H9 (cell line): ENCODE results near the gene HMGXB4. TPM values are rescaled to one million over a fixed set of nuclear protein-coding genes. Genes with fewer than 3 reads are reported as not detected.

Experiments used
- DNase-seq: peaks from one replicate; pipeline ENCODE4 v3.0.0-alpha.2; 2017
- H2AFZ ChIP-seq: one replicate; pipeline ENCODE4 v1.6.1; 2013; ENCODE audit warnings: mild to moderate bottlenecking, low read length, control low read depth, moderate library complexity
- H2AK5ac ChIP-seq: 2 replicates; pipeline ENCODE4 v1.6.1; 2013; ENCODE audit warnings: low read length, control low read depth, mixed read lengths; ENCODE audit not compliant: insufficient read length
- H2BK120ac ChIP-seq: one replicate; pipeline ENCODE4 v1.6.1; 2013; ENCODE audit warnings: low read depth, mild to moderate bottlenecking, low read length, control low read depth, inconsistent platforms; ENCODE audit not compliant: poor library complexity, severe bottlenecking
- H2BK12ac ChIP-seq: 2 replicates; pipeline ENCODE4 v1.6.1; 2013; ENCODE audit warnings: low read length, control low read depth, mixed read lengths, low read depth; ENCODE audit not compliant: insufficient read length
- H2BK15ac ChIP-seq: 2 replicates; pipeline ENCODE4 v1.6.1; 2013; ENCODE audit warnings: low read depth, low read length, control low read depth
- H2BK20ac ChIP-seq: one replicate; pipeline ENCODE4 v1.6.1; 2013; ENCODE audit warnings: low read depth, mild to moderate bottlenecking, low read length, control low read depth, inconsistent platforms; ENCODE audit not compliant: poor library complexity, severe bottlenecking
- H2BK5ac ChIP-seq: 2 replicates; pipeline ENCODE4 v1.6.1; 2013; ENCODE audit warnings: low read length, control low read depth, mixed read lengths; ENCODE audit not compliant: insufficient read length
- H3K14ac ChIP-seq: 2 replicates; pipeline ENCODE4 v1.6.1; 2013; ENCODE audit warnings: low read length, control low read depth; ENCODE audit not compliant: insufficient read depth
- H3K18ac ChIP-seq: 2 replicates; pipeline ENCODE4 v1.6.1; 2013; ENCODE audit warnings: low read depth, mild to moderate bottlenecking, mixed read lengths, low read length, control low read depth; ENCODE audit not compliant: insufficient read length
- H3K23ac ChIP-seq: 2 replicates; pipeline ENCODE4 v1.6.1; 2013; ENCODE audit warnings: low read length, control low read depth, mixed read lengths, low read depth; ENCODE audit not compliant: insufficient read length
- H3K23me2 ChIP-seq: 2 replicates; pipeline ENCODE4 v1.6.1; 2013; ENCODE audit warnings: low read depth, mild to moderate bottlenecking, mixed read lengths, low read length, control low read depth; ENCODE audit not compliant: insufficient read length, poor library complexity, severe bottlenecking
- H3K27ac ChIP-seq: 2 replicates; pipeline ENCODE4 v1.5.1; 2013; ENCODE audit warnings: low read length, control low read depth, mixed read lengths, low read depth; ENCODE audit not compliant: insufficient read length
- H3K27me3 ChIP-seq: 2 replicates; pipeline ENCODE4 v1.6.1; 2013; ENCODE audit warnings: low read length, control low read depth, inconsistent platforms; ENCODE audit not compliant: insufficient read depth
- H3K4ac ChIP-seq: 2 replicates; pipeline ENCODE4 v1.6.1; 2013; ENCODE audit warnings: low read depth, mild to moderate bottlenecking, control low read depth, inconsistent platforms, low read length, moderate library complexity
- H3K4me1 ChIP-seq: 2 replicates; pipeline ENCODE4 v1.6.1; 2013; ENCODE audit warnings: low read length, control low read depth, inconsistent platforms; ENCODE audit not compliant: insufficient read depth
- H3K4me2 ChIP-seq: 2 replicates; pipeline ENCODE4 v1.6.1; 2013; ENCODE audit warnings: low read length, control low read depth, mixed read lengths; ENCODE audit not compliant: insufficient read length, insufficient read depth
- H3K56ac ChIP-seq: 2 replicates; pipeline ENCODE4 v1.6.1; 2013; ENCODE audit warnings: low read depth, mild to moderate bottlenecking, mixed read lengths, low read length, control low read depth; ENCODE audit not compliant: insufficient read length
- H3K79me1 ChIP-seq: 2 replicates; pipeline ENCODE4 v1.6.1; 2013; ENCODE audit warnings: low read depth, mild to moderate bottlenecking, moderate library complexity, low read length, control low read depth, inconsistent platforms; ENCODE audit not compliant: insufficient read depth, poor library complexity, severe bottlenecking
- H3K79me2 ChIP-seq: 2 replicates; pipeline ENCODE4 v1.6.1; 2013; ENCODE audit warnings: low read length, control low read depth, inconsistent platforms; ENCODE audit not compliant: insufficient read depth
- H3K9ac ChIP-seq: 2 replicates; pipeline ENCODE4 v1.6.1; 2013; ENCODE audit warnings: low read length, control low read depth, mixed read lengths; ENCODE audit not compliant: insufficient read length; ENCODE audit errors: extremely low read depth
- H3K9me3 ChIP-seq: one replicate; pipeline ENCODE4 v1.6.1; 2013; ENCODE audit warnings: low read depth, low read length, inconsistent platforms; ENCODE audit not compliant: control insufficient read depth
- H3T11ph ChIP-seq: one replicate; pipeline ENCODE4 v1.6.1; 2013; ENCODE audit warnings: mild to moderate bottlenecking, low read length, control low read depth, inconsistent platforms
- H4K20me1 ChIP-seq: one replicate; pipeline ENCODE4 v1.6.1; 2013; ENCODE audit not compliant: control insufficient read depth, insufficient read length, insufficient read depth
- H4K5ac ChIP-seq: 2 replicates; pipeline ENCODE4 v1.6.1; 2013; ENCODE audit warnings: low read depth, mild to moderate bottlenecking, mixed read lengths, low read length, control low read depth; ENCODE audit not compliant: insufficient read length
- H4K8ac ChIP-seq: replicated peaks from 2 replicates; pipeline ENCODE4 v1.6.1; 2013; ENCODE audit warnings: low read length, control low read depth, mixed read lengths, low read depth; ENCODE audit not compliant: insufficient read length
- H4K91ac ChIP-seq: 2 replicates; pipeline ENCODE4 v1.6.1; 2013; ENCODE audit warnings: low read depth, mild to moderate bottlenecking, moderate library complexity, mixed read lengths, low read length, control low read depth; ENCODE audit not compliant: insufficient read length
- H3K27ac Mint-ChIP-seq, 3 experiments: 2 replicates in 2 of 3; 3 replicates in 1 of 3; pipeline ENCODE4 v1.8.0; 2020 to 2021; ENCODE audit warnings: mixed read lengths in 3 of 3, mild to moderate bottlenecking in 1 of 3, moderate library complexity in 1 of 3
- H3K27me3 Mint-ChIP-seq: 2 replicates; pipeline ENCODE4 v1.8.0; 2021; ENCODE audit warnings: low read depth, mild to moderate bottlenecking, moderate library complexity, mixed read lengths
- H3K36me3 Mint-ChIP-seq, 3 experiments: 2 replicates in 2 of 3; 3 replicates in 1 of 3; pipeline ENCODE4 v1.8.0; 2020 to 2021; ENCODE audit warnings: low read depth in 3 of 3, mixed read lengths in 3 of 3; ENCODE audit not compliant: insufficient read depth in 1 of 3
- H3K4me1 Mint-ChIP-seq, 2 experiments: 2 replicates each; pipeline ENCODE4 v1.8.0; 2020; ENCODE audit warnings: mixed read lengths in 2 of 2
- H3K4me3 Mint-ChIP-seq, 2 experiments: 2 replicates in 1 of 2; 3 replicates in 1 of 2; pipeline ENCODE4 v1.8.0; 2020 to 2021; ENCODE audit warnings: mild to moderate bottlenecking in 2 of 2, mixed read lengths in 2 of 2, moderate library complexity in 1 of 2
- H3K9me3 Mint-ChIP-seq, 2 experiments: 2 replicates in 1 of 2; 3 replicates in 1 of 2; pipeline ENCODE4 v1.8.0; 2020; ENCODE audit warnings: mild to moderate bottlenecking in 2 of 2, mixed read lengths in 2 of 2, moderate library complexity in 1 of 2
- WGBS: extraction: QIAGEN DNeasy Blood & Tissue Kit; methylation state at CpG from one replicate; pipeline ENCODE4 v1.1.7; 2013; ENCODE audit warnings: missing lambda C conversion rate, low lambda C conversion rate, mixed read lengths; ENCODE audit not compliant: insufficient read length; ENCODE audit errors: extremely low coverage; 5-methylcytosine and 5-hydroxymethylcytosine counted together
- total RNA-seq: library from RNA; stranded (reverse); gene quantifications from 2 replicates; pipeline ENCODE4 v1.2.1, GENCODE V29; 2021
- TF ChIP-seq, protein P1 (sequence below): fragments of 200-600 bp; sonication (generic); conservative IDR thresholded peaks from 3 replicates; pipeline ENCODE4 v1.8.0; 2021; ENCODE audit warnings: antibody characterized with exemption, mild to moderate bottlenecking

The HMGXB4 gene
- total RNA-seq, 1 experiment from 2014 or later: 33.5 TPM

DNA sequence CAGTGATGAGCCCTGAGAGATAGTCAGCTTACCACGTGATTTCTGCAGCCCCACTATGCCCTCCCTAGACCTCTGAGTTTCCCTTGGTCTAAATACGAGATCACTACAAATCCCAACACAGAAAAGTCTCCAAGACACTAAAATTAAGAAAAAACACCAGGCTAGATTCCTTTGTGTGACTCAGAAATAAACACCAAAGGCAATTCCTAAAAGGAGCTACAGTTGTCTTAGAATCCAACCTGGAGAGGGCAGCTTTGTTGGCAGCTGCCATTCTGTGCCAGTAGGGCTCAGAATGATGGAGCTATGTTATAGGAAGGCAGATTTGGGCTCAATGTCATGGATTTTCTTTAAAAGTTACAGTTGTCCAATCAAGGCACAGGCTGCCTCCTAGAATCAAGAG lies 37.1 kb upstream of the HMGXB4 start:
- H4K20me1 ChIP-seq: no peaks in the 10 kb centered on the region
- no peak overlapping the region for H2AK5ac ChIP-seq
- H3K4me1 ChIP-seq: no peaks in the 10 kb centered on the region
- no peak overlapping the region for H2BK20ac ChIP-seq
- H3K79me2 ChIP-seq: no peaks in the 10 kb centered on the region
- no peak overlapping the region for H3K23ac ChIP-seq
- no peak overlapping the region for H2BK15ac ChIP-seq
- no CpG with 5 or more reads among the region's 2 CpGs for WGBS
- H4K5ac ChIP-seq: no peak overlapping the region
- H2BK5ac ChIP-seq: no peak overlapping the region
- H3K9ac ChIP-seq: no peak overlapping the region
- TF ChIP-seq, protein P1, sequence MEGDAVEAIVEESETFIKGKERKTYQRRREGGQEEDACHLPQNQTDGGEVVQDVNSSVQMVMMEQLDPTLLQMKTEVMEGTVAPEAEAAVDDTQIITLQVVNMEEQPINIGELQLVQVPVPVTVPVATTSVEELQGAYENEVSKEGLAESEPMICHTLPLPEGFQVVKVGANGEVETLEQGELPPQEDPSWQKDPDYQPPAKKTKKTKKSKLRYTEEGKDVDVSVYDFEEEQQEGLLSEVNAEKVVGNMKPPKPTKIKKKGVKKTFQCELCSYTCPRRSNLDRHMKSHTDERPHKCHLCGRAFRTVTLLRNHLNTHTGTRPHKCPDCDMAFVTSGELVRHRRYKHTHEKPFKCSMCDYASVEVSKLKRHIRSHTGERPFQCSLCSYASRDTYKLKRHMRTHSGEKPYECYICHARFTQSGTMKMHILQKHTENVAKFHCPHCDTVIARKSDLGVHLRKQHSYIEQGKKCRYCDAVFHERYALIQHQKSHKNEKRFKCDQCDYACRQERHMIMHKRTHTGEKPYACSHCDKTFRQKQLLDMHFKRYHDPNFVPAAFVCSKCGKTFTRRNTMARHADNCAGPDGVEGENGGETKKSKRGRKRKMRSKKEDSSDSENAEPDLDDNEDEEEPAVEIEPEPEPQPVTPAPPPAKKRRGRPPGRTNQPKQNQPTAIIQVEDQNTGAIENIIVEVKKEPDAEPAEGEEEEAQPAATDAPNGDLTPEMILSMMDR: no peak
- no peak overlapping the region for H3K56ac ChIP-seq
- no peak for DNase-seq
- H3K79me1 ChIP-seq: no peaks in the 10 kb centered on the region
- H2BK12ac ChIP-seq: no peak overlapping the region
- H3T11ph ChIP-seq: no peak overlapping the region
- Mint-ChIP-seq H3K9me3 (no peaks in the 10 kb centered on the region), H3K27ac (no peak overlapping the region), H3K4me3 (no peak overlapping the region), H3K4me1 (no peaks in the 10 kb centered on the region), H3K36me3 (no peaks in the 10 kb centered on the region), H3K27me3 (peaks cover 16% of the 10 kb centered on the region)
- H3K27me3 ChIP-seq: peaks cover 2% of the 10 kb centered on the region; the same call in 1 of the 2 replicates
- H3K4ac ChIP-seq: no peak overlapping the region
- H4K91ac ChIP-seq: no peak overlapping the region
- no peak overlapping the region for H4K8ac ChIP-seq
- H3K27ac ChIP-seq: no peak overlapping the region
- H3K14ac ChIP-seq: no peak overlapping the region
- no peaks in the 10 kb centered on the region for H3K9me3 ChIP-seq
- H3K18ac ChIP-seq: no peak overlapping the region
- H3K23me2 ChIP-seq: no peaks in the 10 kb centered on the region
- H3K4me2 ChIP-seq: no peak overlapping the region
- no peak overlapping the region for H2AFZ ChIP-seq
- H2BK120ac ChIP-seq: no peak overlapping the region
